ENCODE measurements around the gene C11orf97. TPM values are rescaled to one million over a fixed set of nuclear protein-coding genes. Genes with fewer than 3 reads are reported as not detected.
A peak's percentile ranks its signal among the peaks of the same experiment; 100 is the strongest.

The C11orf97 gene
- total and polyA plus RNA-seq, 2 of the 8 experiments (the other 6 are each of a cell fraction or from before 2014, with no cell fraction given) = not detected

GRCh38 chr11:94493281-94494125 lies 18.8 kb upstream of the C11orf97 start, which contains the start of the genes ANKRD49 and MRE11 (continued):
- TF ChIP-seq, protein P1, sequence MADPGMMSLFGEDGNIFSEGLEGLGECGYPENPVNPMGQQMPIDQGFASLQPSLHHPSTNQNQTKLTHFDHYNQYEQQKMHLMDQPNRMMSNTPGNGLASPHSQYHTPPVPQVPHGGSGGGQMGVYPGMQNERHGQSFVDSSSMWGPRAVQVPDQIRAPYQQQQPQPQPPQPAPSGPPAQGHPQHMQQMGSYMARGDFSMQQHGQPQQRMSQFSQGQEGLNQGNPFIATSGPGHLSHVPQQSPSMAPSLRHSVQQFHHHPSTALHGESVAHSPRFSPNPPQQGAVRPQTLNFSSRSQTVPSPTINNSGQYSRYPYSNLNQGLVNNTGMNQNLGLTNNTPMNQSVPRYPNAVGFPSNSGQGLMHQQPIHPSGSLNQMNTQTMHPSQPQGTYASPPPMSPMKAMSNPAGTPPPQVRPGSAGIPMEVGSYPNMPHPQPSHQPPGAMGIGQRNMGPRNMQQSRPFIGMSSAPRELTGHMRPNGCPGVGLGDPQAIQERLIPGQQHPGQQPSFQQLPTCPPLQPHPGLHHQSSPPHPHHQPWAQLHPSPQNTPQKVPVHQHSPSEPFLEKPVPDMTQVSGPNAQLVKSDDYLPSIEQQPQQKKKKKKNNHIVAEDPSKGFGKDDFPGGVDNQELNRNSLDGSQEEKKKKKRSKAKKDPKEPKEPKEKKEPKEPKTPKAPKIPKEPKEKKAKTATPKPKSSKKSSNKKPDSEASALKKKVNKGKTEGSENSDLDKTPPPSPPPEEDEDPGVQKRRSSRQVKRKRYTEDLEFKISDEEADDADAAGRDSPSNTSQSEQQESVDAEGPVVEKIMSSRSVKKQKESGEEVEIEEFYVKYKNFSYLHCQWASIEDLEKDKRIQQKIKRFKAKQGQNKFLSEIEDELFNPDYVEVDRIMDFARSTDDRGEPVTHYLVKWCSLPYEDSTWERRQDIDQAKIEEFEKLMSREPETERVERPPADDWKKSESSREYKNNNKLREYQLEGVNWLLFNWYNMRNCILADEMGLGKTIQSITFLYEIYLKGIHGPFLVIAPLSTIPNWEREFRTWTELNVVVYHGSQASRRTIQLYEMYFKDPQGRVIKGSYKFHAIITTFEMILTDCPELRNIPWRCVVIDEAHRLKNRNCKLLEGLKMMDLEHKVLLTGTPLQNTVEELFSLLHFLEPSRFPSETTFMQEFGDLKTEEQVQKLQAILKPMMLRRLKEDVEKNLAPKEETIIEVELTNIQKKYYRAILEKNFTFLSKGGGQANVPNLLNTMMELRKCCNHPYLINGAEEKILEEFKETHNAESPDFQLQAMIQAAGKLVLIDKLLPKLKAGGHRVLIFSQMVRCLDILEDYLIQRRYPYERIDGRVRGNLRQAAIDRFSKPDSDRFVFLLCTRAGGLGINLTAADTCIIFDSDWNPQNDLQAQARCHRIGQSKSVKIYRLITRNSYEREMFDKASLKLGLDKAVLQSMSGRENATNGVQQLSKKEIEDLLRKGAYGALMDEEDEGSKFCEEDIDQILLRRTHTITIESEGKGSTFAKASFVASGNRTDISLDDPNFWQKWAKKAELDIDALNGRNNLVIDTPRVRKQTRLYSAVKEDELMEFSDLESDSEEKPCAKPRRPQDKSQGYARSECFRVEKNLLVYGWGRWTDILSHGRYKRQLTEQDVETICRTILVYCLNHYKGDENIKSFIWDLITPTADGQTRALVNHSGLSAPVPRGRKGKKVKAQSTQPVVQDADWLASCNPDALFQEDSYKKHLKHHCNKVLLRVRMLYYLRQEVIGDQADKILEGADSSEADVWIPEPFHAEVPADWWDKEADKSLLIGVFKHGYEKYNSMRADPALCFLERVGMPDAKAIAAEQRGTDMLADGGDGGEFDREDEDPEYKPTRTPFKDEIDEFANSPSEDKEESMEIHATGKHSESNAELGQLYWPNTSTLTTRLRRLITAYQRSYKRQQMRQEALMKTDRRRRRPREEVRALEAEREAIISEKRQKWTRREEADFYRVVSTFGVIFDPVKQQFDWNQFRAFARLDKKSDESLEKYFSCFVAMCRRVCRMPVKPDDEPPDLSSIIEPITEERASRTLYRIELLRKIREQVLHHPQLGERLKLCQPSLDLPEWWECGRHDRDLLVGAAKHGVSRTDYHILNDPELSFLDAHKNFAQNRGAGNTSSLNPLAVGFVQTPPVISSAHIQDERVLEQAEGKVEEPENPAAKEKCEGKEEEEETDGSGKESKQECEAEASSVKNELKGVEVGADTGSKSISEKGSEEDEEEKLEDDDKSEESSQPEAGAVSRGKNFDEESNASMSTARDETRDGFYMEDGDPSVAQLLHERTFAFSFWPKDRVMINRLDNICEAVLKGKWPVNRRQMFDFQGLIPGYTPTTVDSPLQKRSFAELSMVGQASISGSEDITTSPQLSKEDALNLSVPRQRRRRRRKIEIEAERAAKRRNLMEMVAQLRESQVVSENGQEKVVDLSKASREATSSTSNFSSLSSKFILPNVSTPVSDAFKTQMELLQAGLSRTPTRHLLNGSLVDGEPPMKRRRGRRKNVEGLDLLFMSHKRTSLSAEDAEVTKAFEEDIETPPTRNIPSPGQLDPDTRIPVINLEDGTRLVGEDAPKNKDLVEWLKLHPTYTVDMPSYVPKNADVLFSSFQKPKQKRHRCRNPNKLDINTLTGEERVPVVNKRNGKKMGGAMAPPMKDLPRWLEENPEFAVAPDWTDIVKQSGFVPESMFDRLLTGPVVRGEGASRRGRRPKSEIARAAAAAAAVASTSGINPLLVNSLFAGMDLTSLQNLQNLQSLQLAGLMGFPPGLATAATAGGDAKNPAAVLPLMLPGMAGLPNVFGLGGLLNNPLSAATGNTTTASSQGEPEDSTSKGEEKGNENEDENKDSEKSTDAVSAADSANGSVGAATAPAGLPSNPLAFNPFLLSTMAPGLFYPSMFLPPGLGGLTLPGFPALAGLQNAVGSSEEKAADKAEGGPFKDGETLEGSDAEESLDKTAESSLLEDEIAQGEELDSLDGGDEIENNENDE (IDR thresholded peaks at IDR 0.05; ENCODE audit: insufficient replicate concordance, low read length) = no peak
- TF ChIP-seq KDM4A (IDR thresholded peaks at IDR 0.05; ENCODE audit: low read depth, low read length, severe bottlenecking) (peak; percentile 84), SIN3A (conservative IDR thresholded peaks at IDR 0.05 in 1 of 2, IDR thresholded peaks at IDR 0.05 in 1 of 2; ENCODE audit: low read depth in 1 of 2, low read length in 2 of 2) (peak; percentile 88 to 96), CHD1 (IDR thresholded peaks at IDR 0.05; ENCODE audit: low read depth, low read length) (no peak), SUZ12 (IDR thresholded peaks at IDR 0.05; ENCODE audit: low read length) (no peak), E2F6 (IDR thresholded peaks at IDR 0.05) (peak; percentile 86), EP300 (IDR thresholded peaks at IDR 0.05; ENCODE audit: borderline replicate concordance in 1 of 2, low read depth in 2 of 2, low read length in 2 of 2) (no peak), GTF2F1 (IDR thresholded peaks at IDR 0.05; ENCODE audit: borderline replicate concordance, low read depth, low read length) (no peak)

Data from H1 (cell line).